A549 (cell line): ENCODE measurements around the gene POC1A.

ENCODE experiments used
- FOXS1 ChIP-seq: fragments of 250-450 bp; sonication (Bioruptor Pico); IDR thresholded peaks from 2 replicates; pipeline ENCODE4 v1.5.0; 2020; ENCODE audit warnings: mild to moderate bottlenecking, moderate library complexity
- MAZ ChIP-seq: fragments of 150-350 bp; IDR thresholded peaks from 2 replicates; pipeline ENCODE4 v1.6.1; 2014; ENCODE audit warnings: antibody characterized with exemption, low read depth, low read length, borderline replicate concordance
- POLR2A ChIP-seq: IDR thresholded peaks from 2 replicates; pipeline ENCODE4 v1.6.1; 2012; ENCODE audit warnings: mild to moderate bottlenecking, low read length
- TF ChIP-seq, protein P1 (sequence below): fragments of >200 bp; sonication (Bioruptor Twin); formaldehyde crosslinking; IDR thresholded peaks from 3 replicates; pipeline ENCODE4 v1.5.1; 2016

DNA sequence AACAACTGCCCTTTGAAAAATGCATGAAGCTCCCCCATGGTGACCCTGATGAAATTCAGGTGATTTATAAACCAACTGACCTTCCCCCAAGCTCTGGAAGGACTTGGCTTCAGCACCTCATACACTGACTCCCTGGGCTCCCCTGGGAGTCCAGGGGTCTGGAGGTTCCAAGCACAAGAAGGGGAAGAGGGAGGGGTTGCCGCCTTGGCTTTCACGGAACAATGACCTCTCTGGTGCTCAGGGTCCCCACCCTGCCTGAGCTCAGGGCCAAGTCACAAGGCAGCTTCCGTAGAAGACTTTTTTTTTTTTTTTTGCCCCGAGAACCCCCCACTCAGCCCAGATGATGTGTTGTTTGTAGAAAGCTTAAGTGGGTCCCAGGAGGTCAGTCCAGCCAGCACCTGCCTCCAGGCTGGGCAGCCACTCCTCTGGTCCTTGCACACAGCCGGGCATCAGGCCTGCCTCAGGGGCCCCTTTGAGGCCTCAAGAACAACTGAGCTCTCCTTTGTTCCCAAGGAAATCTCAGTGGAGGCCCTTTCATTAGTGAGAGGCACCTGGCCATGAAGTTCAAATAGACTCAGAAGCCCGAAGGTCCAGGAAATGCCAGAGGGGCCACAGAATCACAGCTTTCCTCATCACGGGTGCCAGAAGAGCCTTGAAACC is 29.7 kb upstream of the POC1A start:
- TF ChIP-seq POLR2A: no peak
- TF ChIP-seq, protein P1, sequence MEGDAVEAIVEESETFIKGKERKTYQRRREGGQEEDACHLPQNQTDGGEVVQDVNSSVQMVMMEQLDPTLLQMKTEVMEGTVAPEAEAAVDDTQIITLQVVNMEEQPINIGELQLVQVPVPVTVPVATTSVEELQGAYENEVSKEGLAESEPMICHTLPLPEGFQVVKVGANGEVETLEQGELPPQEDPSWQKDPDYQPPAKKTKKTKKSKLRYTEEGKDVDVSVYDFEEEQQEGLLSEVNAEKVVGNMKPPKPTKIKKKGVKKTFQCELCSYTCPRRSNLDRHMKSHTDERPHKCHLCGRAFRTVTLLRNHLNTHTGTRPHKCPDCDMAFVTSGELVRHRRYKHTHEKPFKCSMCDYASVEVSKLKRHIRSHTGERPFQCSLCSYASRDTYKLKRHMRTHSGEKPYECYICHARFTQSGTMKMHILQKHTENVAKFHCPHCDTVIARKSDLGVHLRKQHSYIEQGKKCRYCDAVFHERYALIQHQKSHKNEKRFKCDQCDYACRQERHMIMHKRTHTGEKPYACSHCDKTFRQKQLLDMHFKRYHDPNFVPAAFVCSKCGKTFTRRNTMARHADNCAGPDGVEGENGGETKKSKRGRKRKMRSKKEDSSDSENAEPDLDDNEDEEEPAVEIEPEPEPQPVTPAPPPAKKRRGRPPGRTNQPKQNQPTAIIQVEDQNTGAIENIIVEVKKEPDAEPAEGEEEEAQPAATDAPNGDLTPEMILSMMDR: no peak
- no peak for TF ChIP-seq MAZ
- no peak for TF ChIP-seq FOXS1 (CRISPR knock-in tag)
